Upper lobe of left lung (tissue), 6 donors: ENCODE data around the gene TLR3. TPM values are rescaled to one million over a fixed set of nuclear protein-coding genes. Genes with fewer than 3 reads are reported as not detected.
A peak's percentile ranks its signal among the peaks of the same experiment; 100 is the strongest.

Experiments
- ATAC-seq, 2 donors: fragments of 200-7000 bp; cut with Tn5 transposase; one replicate each; pipeline ENCODE4 v1.9.1; 2022; ENCODE audit warnings: mild to moderate bottlenecking in 2 of 2, moderate library complexity in 2 of 2; ENCODE audit not compliant: low FRiP score in 2 of 2
- DNase-seq, 2 donors: peaks; one replicate each; pipeline ENCODE4 v3.0.0-alpha.2; 2019 to 2020
- H3K27ac ChIP-seq, 4 donors: fragments of 200-600 bp; sonication (generic); one replicate each; pipeline ENCODE4 v1.5.1; 2016 to 2019
- H3K27me3 ChIP-seq, 4 donors: fragments of 200-600 bp; sonication (generic); one replicate each; pipeline ENCODE4 v1.5.1; 2017 to 2019
- H3K36me3 ChIP-seq, 4 donors: fragments of 200-600 bp; sonication (generic); one replicate each; pipeline ENCODE4 v1.5.1; 2016 to 2019
- H3K4me1 ChIP-seq, 4 donors: fragments of 200-600 bp; sonication (generic); one replicate each; pipeline ENCODE4 v1.5.1; 2018 to 2019
- H3K4me3 ChIP-seq, 4 donors: fragments of 200-600 bp; sonication (generic); one replicate each; pipeline ENCODE4 v1.5.1; 2017 to 2019; ENCODE audit warnings: mild to moderate bottlenecking in 2 of 4, moderate library complexity in 1 of 4
- H3K9me3 ChIP-seq, 4 donors: fragments of 200-600 bp; sonication (generic); one replicate each; pipeline ENCODE4 v1.5.1; 2018 to 2019
- EP300 ChIP-seq, 4 donors: sonication (generic); formaldehyde crosslinking; IDR thresholded peaks; one replicate each; pipeline ENCODE4 v1.5.1; 2017; ENCODE audit warnings: antibody characterized with exemption in 4 of 4, control low read depth in 2 of 4
- POLR2A ChIP-seq, 4 donors: fragments of 450-650 bp; IDR thresholded peaks; one replicate each; pipeline ENCODE4 v1.5.1; 2016 to 2017; ENCODE audit warnings: antibody characterized with exemption in 4 of 4, mild to moderate bottlenecking in 2 of 4
- POLR2AphosphoS5 ChIP-seq, 2 donors: sonication (generic); formaldehyde crosslinking; IDR thresholded peaks; one replicate each; pipeline ENCODE4 v1.5.1; 2017; ENCODE audit warnings: antibody characterized with exemption in 2 of 2
- WGBS, 2 donors: methylation state at CpG; one replicate each; pipeline ENCODE4 v1.1.5; 2017 to 2018; 5-methylcytosine and 5-hydroxymethylcytosine counted together
- total RNA-seq, 6 donors: library from RNA; depleted of rRNA in 4 of 6; stranded (reverse); fragments of >200 nt in 4 of 6; gene quantifications; one replicate each; pipeline versions ENCODE4 v1.1.0 to v1.2.1, GENCODE V29; 2016 to 2021
- TF ChIP-seq, protein P1 (sequence below), 6 experiments: fragments of 450-650 bp in 4 of 6; fragments of 200-600 bp in 2 of 6; sonication (generic) in 2 of 6; IDR thresholded peaks; one replicate each; pipeline ENCODE4 v1.5.1; 2016 to 2019; ENCODE audit warnings: antibody characterized with exemption in 6 of 6
- donor health status: DM: no; HTN: no; CAD: no; lungs with moderate emphysema.
- donor health status: DM: no; HTN: yes; CAD: no; lungs with severe emphysema.

The TLR3 gene
- 10 to 100 TPM in 4 of 6 donors, 1 to 10 TPM in 2; 1.9 to 20.0 (median 14.4) TPM for total RNA-seq

DNA sequence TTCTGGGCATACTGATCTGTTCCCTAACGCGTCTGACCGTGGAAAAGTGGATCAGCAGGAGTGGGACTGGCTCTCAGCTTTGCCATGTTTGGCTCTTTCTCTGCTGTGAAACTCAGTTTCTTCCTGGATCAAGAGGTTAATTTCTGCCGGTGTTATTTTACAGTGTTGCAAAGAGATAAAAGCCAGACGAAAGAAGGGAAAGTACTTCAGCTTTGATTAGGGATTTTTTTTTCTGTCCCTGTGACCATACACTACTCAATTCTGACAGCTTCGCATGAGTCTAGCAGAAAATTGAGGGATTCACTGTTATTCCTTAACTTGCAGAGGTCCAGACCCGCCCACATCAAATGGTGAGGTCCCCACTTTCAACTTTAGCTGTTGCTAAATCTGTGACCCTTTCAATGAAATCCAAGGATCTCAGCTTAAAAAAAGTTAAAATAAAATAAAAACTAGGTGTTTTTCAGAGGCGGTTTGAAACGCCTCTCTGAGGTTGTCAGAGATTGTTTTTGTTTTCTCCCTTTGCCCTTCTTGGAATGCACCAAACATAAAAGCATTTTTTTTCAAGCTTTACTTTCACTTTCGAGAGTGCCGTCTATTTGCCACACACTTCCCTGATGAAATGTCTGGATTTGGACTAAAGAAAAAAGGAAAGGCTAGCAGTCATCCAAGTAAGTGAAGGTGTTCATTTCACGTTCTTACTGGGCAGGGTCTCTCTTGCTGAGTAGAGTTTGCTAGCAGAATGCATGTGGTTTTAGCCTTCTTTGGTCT, at the start of gene TLR3:
TSS of gene TLR3 (plus strand) at position 576 of the 768 bp plus-strand sequence. CDS start 7,464 bp downstream, outside the sequence.
- Histone ChIP-seq H3K27ac (peak within 1 kb of the TSS; percentile 48 to 84 (median 67)), H3K4me1 (peaks cover 4 to 27% (median 15%) of the 10 kb centered on the region in 4 donors), H3K27me3 (no peaks in the 10 kb centered on the region), H3K36me3 (no peaks in the 10 kb centered on the region), H3K4me3 (peak within 1 kb of the TSS; percentile 42 to 63 (median 56)), H3K9me3 (no peaks in the 10 kb centered on the region)
- WGBS, 2 donors = 1 to 5% methylated on average over 12 of the region's 12 CpGs
- ATAC-seq = peak in 1 of 2 donors; percentile 81
- no peak for DNase-seq
- TF ChIP-seq, protein P1, sequence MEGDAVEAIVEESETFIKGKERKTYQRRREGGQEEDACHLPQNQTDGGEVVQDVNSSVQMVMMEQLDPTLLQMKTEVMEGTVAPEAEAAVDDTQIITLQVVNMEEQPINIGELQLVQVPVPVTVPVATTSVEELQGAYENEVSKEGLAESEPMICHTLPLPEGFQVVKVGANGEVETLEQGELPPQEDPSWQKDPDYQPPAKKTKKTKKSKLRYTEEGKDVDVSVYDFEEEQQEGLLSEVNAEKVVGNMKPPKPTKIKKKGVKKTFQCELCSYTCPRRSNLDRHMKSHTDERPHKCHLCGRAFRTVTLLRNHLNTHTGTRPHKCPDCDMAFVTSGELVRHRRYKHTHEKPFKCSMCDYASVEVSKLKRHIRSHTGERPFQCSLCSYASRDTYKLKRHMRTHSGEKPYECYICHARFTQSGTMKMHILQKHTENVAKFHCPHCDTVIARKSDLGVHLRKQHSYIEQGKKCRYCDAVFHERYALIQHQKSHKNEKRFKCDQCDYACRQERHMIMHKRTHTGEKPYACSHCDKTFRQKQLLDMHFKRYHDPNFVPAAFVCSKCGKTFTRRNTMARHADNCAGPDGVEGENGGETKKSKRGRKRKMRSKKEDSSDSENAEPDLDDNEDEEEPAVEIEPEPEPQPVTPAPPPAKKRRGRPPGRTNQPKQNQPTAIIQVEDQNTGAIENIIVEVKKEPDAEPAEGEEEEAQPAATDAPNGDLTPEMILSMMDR (IDR thresholded peaks at IDR 0.05) = no peak
- TF ChIP-seq POLR2AphosphoS5 (IDR thresholded peaks at IDR 0.05) (no peak), POLR2A (IDR thresholded peaks at IDR 0.05) (peak in 1 of 4 donors; percentile 28), EP300 (IDR thresholded peaks at IDR 0.05) (no peak)

DNA sequence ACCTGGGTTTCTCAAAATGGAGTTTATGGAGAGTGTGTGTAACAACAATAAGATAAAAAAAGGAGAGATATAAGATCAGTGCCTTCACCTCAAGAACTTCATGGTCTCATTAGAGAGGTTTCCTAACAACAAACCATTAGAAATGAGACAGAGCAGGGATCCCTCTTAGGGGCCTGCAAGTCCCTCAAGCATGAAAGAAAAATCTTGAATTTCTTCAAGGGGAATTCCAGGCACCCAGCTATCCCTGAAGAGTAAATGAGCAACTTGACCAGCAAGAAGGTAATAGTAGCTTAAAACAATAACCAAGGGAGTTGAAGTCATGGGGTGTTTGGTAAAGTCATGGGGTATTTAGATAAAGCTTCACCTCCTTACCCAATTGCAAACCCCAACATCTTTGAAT, 49.7 kb upstream of the TLR3 start:
- no peak overlapping the region for H3K4me3 ChIP-seq
- H3K4me1 ChIP-seq = peaks cover 0 to 6% (median 0%) of the 10 kb centered on the region in 4 donors
- no peaks in the 10 kb centered on the region for H3K36me3 ChIP-seq
- H3K27ac ChIP-seq = no peak overlapping the region
- no peak for TF ChIP-seq EP300 (IDR thresholded peaks at IDR 0.05)
- TF ChIP-seq POLR2A (IDR thresholded peaks at IDR 0.05) = no peak
- no peak for TF ChIP-seq POLR2AphosphoS5 (IDR thresholded peaks at IDR 0.05)
- TF ChIP-seq, protein P1 (IDR thresholded peaks at IDR 0.05) = no peak
- ATAC-seq (no peak), DNase-seq (no peak)
- no peaks in the 10 kb centered on the region for H3K9me3 ChIP-seq
- no peaks in the 10 kb centered on the region for H3K27me3 ChIP-seq

DNA sequence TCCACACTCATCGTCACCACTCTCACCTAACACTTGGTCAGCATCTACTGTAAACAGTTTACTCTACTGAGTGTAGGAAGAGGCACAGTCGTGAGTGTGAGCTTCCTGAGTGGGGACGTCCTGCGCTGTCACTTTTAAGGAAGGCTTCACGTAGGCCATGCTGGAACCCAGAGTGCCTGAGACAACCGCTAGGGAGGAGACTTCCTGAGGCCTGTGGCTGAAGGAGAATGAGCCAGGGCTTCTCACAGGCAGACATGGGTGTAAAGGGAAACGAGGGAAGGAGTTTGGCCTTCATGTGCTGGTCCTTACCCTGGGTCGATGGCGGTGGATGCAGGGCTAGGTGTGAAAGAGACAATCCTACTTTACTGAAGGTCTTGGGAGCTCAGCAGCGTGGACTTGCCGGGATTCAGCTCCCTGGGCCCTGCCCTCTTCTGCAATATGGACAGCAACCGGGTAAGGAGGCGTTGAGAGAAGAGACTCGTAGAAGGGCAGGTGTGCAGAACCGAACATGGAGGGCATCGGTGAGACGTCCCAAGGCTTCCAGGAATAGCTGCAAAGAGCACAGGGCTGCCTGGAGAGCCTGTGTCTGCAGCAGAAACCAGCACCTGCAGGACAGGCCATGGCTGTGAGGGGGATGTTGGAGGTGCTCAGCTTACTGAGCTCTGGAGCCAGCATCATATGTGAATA, 48.7 kb upstream of the TLR3 start:
- H3K36me3 ChIP-seq = no peaks in the 10 kb centered on the region
- no peaks in the 10 kb centered on the region for H3K9me3 ChIP-seq
- no peak for TF ChIP-seq POLR2AphosphoS5 (IDR thresholded peaks at IDR 0.05)
- no peak for TF ChIP-seq EP300 (IDR thresholded peaks at IDR 0.05)
- TF ChIP-seq, protein P1 (IDR thresholded peaks at IDR 0.05) = no peak
- no peak for TF ChIP-seq POLR2A (IDR thresholded peaks at IDR 0.05)
- ATAC-seq (no peak), DNase-seq (no peak)
- 86 to 90% methylated on average over 17 of the region's 17 CpGs for WGBS, 2 donors
- no peak overlapping the region for H3K27ac ChIP-seq
- no peak overlapping the region for H3K4me3 ChIP-seq
- H3K4me1 ChIP-seq = peaks cover 0 to 6% (median 0%) of the 10 kb centered on the region in 4 donors
- H3K27me3 ChIP-seq = no peaks in the 10 kb centered on the region

DNA sequence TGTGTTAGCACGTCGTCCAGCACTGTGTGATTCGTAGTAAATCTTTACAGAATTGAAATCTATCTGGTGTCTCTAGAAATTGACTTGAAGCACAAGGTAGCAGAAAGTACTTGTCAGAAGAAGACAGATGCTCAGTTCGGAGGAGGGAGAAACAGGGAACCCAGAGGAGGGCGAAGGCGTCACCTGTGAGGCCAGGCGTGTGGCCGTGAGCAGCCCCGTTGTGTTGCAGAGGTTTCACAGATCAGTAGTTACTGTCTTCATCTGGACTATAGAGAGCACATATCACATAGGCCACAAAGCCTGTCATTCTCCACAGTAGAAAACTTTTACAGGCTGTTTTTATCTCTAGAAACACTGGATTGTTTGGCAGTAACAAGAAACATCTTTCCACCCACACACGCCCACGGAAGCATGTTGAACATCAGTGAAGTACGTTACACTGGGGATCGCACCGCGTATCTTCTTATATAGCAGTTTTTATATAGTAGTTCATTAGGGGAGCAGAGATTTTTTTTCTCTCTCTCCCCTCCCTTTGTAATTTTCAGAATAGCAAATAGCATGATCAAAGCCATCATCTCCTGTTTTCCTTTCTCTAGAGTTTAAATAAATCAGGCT, 48.1 kb upstream of the TLR3 start:
- Histone ChIP-seq H3K9me3 (no peaks in the 10 kb centered on the region), H3K27me3 (no peaks in the 10 kb centered on the region), H3K36me3 (no peaks in the 10 kb centered on the region), H3K4me3 (no peak overlapping the region), H3K27ac (no peak overlapping the region), H3K4me1 (peaks cover 0 to 6% (median 0%) of the 10 kb centered on the region in 4 donors)
- ATAC-seq (no peak), DNase-seq (no peak)
- WGBS, 2 donors = 87 to 92% methylated on average over 15 of the region's 15 CpGs
- TF ChIP-seq EP300 (IDR thresholded peaks at IDR 0.05) = no peak
- TF ChIP-seq, protein P1 (IDR thresholded peaks at IDR 0.05) = no peak
- TF ChIP-seq POLR2AphosphoS5 (IDR thresholded peaks at IDR 0.05) = no peak
- TF ChIP-seq POLR2A (IDR thresholded peaks at IDR 0.05) = no peak
